K562 (cell line): ENCODE results near the gene ACER1.

Experiments
- CBX5 ChIP-seq: IDR thresholded peaks from 2 replicates; pipeline ENCODE4 v1.6.1; 2014; ENCODE audit warnings: low read depth, borderline replicate concordance
- CTBP1 ChIP-seq: fragments of 450-650 bp; IDR thresholded peaks from 2 replicates; pipeline ENCODE4 v1.6.1; 2016; ENCODE audit warnings: borderline replicate concordance
- EGR1 ChIP-seq: fragments of 450-650 bp; conservative IDR thresholded peaks from 2 replicates; pipeline ENCODE4 v1.6.1; 2017; ENCODE audit warnings: mild to moderate bottlenecking
- ELF4 ChIP-seq: fragments of 450-650 bp; formaldehyde crosslinking; IDR thresholded peaks from 2 replicates; pipeline ENCODE4 v1.4.0; 2022; ENCODE audit warnings: missing genetic modification characterization
- MAFK ChIP-seq: IDR thresholded peaks from 2 replicates; pipeline ENCODE4 v1.6.1; 2011; ENCODE audit warnings: low read length, improper control_type of control experiment
- NCOA1 ChIP-seq: fragments of 450-650 bp; IDR thresholded peaks from 2 replicates; pipeline ENCODE4 v1.6.1; 2016; ENCODE audit warnings: low read depth
- NFYB ChIP-seq: IDR thresholded peaks from 2 replicates; pipeline ENCODE4 v1.6.1; 2011; ENCODE audit warnings: mild to moderate bottlenecking, moderate library complexity; ENCODE audit not compliant: insufficient read length; ENCODE audit errors: extremely low read depth
- NR0B1 ChIP-seq: fragments of 450-650 bp; IDR thresholded peaks from one replicate; pipeline ENCODE4 v1.6.1; 2018; ENCODE audit warnings: mild to moderate bottlenecking, moderate library complexity; ENCODE audit not compliant: partially characterized antibody
- ZFP36 ChIP-seq: fragments of 150-350 bp; IDR thresholded peaks from 2 replicates; pipeline ENCODE4 v1.6.1; 2018; ENCODE audit warnings: low read length, low read depth; ENCODE audit not compliant: partially characterized antibody
- ZNF24 ChIP-seq: fragments of 450-650 bp; IDR thresholded peaks from 2 replicates; pipeline ENCODE4 v1.6.1; 2016
- TF ChIP-seq, protein P1 (sequence below): sonication (generic); formaldehyde crosslinking; IDR thresholded peaks from 2 replicates; pipeline ENCODE4 v1.8.0; 2022; ENCODE audit warnings: mild to moderate bottlenecking, missing genetic modification reagents, borderline replicate concordance

- TF ChIP-seq CTBP1 (no peak), EGR1 (0 out of 2 replicates have a peak, but pooled peaks have one; percentile 47), CBX5 (no peak), MAFK (no peak), NR0B1 (no peak), ZNF24 (no peak), NCOA1 (no peak), ZFP36 (no peak), NFYB (no peak), ELF4 (CRISPR knock-in tag) (no peak)
- TF ChIP-seq, protein P1, sequence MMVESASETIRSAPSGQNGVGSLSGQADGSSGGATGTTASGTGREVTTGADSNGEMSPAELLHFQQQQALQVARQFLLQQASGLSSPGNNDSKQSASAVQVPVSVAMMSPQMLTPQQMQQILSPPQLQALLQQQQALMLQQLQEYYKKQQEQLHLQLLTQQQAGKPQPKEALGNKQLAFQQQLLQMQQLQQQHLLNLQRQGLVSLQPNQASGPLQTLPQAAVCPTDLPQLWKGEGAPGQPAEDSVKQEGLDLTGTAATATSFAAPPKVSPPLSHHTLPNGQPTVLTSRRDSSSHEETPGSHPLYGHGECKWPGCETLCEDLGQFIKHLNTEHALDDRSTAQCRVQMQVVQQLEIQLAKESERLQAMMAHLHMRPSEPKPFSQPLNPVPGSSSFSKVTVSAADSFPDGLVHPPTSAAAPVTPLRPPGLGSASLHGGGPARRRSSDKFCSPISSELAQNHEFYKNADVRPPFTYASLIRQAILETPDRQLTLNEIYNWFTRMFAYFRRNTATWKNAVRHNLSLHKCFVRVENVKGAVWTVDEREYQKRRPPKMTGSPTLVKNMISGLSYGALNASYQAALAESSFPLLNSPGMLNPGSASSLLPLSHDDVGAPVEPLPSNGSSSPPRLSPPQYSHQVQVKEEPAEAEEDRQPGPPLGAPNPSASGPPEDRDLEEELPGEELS (CRISPR knock-in tag), result no peak
Observed at GRCh38 chr19:6340493-6341201, 7.2 kb upstream of the ACER1 start.
